Stimulated activated CD4-positive, alpha-beta T cell treated with anti-CD3 and anti-CD28 coated beads, Interleukin-4, amount 100 ng/mL, for 24 hours (primary cell): ENCODE results near the gene RPS3A.
"Not testable (repeated sequence)": the region's sequence is repeated elsewhere in the genome, so short reads cannot be mapped to it uniquely, and the experiment has no call there.

Experiments used
- DNase-seq: peaks from one replicate; pipeline ENCODE4 v3.0.0-alpha.2; 2020

Gene RPS3A

DNA sequence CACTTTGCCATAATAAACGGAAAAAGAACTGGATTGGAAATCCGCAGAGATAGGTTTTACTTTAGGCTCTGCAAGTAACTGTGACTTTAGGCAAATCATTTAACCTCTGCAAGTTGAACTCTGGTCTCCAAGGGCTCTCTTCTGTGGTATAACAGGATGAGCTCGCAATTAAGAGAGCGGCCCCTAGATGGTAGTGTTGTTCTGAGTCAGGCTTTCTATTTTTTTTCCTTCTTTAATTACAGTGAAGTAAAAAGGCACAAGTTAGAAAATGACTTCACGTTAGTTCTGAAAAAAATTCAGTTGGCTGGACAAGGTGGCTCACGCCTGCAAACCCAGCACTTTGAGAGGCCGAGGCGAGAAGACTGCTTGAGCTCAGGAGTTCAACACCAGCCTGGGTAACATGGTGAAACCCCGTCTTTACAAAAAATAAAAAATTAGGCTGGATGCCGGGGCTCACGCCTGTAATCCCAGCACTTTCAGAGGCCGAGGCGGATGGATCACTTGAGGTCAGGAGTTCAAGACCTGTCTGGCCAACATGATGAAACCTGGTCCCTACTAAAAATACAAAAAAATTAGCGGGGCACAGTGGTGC is 18.0 kb downstream of the RPS3A start:
- DNase-seq: peak; percentile 57

DNA sequence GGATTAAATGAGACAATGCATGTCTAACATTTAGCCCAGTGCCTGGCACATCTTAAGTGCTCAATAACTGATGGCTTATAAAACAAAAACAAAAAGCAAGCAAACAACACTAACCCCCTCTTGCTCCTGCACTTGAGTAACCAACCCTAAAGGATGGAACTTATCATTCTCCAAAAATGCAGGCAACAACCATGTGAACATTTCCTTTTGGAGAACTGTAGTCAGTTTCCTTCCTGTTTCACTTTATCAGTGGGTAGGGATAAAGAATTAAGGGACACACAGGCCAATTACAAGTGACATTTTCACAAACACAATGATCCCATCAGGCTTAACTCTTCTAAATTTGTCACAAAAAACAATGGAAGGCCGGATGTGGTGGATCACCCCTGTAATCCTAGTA is 30.4 kb downstream of the RPS3A start:
- no peak for DNase-seq

DNA sequence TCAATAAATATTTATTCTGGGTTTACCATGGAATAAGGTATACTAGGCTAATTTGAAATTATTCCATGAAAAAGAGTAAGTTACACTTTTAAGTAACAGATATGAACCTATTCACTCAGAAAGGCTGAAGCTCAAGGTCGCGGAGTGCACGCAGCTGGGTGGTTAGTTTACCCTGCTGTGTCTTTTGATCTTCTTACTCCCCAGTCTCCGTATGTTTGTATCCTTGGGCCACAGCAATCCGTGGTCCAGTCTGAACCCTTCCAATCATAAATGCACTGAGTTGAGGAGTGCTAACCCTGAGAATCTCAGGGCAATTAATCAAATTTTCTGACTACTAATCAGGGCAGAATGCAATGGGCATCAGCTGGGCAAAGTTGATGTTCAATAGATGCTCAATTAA is 33.9 kb downstream of the RPS3A start:
- DNase-seq: no peak

DNA sequence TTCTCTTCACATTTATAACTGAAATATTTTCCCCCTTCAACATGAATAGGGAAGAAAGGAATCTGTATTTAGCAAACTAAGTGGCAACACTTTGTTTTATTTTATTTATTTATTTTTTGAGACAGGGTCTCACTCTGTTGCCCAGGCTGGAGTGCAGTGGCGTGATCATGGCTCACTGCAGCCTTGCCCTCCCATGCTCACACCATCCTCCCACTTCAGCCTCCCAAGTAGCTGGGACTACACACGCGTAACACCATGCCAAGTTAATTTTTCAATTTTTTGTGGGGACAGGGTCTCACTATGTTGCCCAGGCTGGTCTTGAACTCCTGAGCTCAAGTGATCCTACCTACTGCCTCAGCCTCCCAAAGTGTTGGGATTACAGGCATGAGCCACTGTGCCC is 36.6 kb downstream of the RPS3A start:
- DNase-seq: not testable (repeated sequence)

DNA sequence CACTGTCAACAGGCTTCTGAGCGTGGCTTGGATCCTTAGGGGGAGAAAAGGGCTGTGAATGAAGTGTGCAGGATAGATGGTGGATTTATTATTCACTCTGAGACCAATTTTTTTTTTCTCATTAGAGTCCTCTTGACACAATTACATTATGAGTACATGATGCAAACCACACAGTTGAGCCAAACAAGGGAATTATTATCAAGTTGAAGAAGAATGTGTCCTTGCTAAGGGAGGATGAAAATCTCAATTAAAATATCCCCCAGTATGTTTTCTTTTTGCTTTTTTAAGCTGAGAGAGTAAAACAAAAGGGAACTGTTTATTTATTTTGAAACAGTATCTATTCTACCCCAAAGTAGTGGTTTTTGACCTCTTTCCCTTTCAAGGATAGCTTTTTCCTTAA is 40.4 kb downstream of the RPS3A start:
- DNase-seq: no peak

DNA sequence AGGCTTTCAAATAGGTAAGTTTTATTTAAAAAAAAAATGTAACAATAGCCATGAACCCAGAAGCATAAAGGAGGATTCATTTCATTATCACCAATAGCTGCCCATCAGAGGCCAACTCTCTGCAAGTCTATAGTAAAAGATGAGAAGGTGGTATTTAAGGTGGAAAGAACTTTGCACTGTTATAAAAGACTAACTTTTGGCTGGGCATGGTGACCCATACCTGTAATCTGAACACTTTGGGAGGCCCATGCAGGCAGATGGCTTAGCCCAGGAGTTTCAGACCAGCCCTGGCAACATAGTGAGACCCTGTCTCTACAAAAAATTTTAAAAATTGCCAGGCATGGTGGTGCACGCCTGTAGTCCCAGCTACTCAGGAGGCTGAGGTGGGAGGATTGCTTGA is 43.3 kb downstream of the RPS3A start:
- DNase-seq: no peak

DNA sequence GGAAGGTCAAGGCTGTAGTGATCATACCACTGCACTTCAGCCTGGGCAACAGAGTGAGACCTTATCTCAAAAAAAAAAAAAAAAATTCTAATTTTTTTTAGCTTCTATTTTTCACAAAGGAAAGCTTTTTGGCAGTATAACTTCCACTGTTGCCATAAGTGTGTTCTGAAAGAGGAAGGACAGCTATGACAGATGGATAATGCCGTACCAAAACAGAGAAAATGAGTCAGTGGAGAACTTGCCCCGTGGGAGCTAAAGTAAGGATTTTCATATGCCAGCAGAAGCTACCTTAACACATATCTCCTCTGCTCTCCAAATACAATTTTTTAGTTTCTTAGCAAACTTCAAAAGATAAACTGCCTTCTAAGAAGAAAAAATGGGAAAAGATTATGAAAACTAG is 43.7 kb downstream of the RPS3A start:
- DNase-seq: no peak

DNA sequence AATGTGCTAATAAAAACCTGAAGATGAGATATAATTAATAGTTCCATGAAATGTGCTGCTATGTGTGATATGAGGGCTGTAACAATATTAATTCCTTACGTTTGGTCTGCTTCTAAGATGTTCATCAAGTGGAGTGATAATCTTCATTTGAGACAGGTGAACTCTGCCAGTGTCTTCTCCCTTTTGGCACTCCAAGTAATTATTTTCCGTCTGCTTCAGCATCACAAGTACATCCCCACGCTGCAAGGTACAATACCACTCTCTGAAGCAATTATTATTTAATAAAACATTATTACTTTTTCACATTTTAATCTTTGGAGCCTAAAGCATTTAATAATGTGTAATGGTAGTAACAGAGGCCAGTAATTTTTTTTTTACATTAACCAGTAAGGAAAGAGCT is 44.4 kb downstream of the RPS3A start:
- DNase-seq: no peak

DNA sequence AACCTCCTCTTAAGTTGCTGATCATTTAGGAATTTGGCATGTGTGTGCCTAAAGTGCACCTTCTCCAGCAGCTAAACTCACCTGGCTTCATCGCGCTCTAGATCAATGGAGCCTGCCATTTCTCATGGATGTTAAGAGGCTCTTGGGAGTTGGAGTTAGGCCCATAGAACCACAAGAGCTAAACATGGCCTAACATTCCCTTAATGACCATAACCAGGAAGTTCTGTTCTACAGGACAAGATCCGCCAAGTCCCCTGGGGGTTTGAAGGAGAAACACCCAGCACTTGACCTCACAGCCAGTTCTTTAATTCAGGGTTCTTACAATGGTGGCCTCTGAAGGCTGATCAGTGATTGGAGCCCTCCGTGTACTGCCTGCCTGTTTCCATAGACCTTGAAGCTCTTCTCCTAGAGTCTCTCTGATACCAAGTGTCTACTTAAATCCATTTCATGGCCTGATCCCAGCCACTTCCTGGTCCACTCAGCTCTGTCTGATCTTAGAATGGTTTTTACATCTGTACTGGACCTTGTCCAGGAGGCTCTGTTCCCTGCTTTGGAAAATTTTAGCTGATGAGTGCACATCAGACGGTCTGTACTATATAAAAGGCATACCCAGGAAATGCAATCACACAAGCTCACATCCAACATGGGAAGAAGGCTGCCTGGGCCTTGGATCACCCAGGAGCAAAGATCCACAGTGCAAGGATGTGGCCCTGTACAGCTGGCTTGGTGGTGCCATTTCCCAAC is 45.1 kb downstream of the RPS3A start:
- DNase-seq: no peak

DNA sequence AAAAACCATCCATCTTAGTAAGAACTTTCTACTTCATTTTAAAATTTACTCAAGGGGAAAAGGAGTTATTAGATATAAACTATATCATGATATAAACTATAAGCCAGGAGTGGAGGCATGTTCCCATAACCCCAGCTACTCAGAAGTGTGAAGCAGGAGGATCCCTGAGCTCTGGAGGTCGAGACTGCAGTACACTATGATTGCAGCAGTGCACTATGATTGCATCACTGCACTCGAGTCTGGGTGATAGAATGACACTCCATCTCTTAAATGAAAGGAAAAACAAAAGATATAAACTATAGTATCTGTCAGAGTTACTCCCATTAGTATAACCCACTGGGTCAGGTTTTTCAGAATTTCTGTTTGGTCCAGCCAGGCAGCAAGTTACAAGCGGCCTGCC is 47.6 kb downstream of the RPS3A start:
- no peak for DNase-seq

DNA sequence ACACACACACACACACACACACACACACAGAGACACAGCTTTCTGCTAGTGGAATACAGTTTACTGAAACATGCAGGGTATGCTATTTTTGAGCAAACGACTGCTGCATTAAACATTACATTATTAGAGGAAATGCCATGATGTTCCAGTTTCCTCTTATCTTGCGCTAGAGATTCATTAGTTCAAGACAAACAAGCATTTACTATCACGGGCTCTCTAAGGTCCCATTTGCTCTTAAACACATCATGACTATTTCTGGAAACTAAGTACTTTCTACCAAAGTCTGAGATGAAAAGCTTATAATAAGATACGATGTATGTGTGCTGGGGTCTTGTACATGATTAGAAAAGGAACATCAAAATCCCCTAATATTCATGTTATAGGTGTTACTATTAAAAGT is 48.8 kb downstream of the RPS3A start:
- no peak for DNase-seq

DNA sequence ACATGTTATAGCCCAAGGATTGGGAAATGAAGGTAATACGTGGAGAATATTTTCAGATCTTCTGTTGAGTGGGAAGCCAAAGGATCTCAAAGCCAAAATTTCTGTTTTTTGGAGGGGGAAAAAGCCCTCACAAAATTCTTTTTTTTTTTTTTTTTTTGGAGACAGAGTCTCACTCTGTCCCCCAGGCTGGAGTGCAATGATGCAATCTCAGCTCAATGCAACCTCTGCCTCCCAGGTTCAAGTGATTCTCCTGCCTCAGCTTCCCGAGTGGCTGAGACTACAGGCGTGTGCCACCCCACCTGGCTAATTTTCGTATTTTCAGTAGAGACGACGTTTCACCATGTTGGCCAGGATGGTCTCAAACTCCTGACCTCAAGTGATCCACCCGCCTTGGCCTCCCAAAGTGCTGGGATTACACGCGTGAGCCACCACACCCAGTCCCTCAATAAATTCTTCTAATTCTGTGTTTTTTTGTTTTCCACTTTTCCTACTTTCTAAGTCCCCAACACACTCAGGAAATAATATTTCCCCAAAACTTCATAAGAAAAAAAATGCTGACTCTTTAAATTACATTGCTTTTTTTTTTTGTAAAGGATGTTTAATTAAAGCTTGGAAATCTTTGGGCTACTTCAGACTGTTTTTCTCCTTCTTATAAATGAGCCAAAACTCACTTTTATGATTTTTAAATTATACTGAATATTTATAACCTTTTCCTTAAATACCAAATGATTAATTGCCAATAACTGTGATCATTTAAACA is 51.6 kb downstream of the RPS3A start:
- no peak for DNase-seq

DNA sequence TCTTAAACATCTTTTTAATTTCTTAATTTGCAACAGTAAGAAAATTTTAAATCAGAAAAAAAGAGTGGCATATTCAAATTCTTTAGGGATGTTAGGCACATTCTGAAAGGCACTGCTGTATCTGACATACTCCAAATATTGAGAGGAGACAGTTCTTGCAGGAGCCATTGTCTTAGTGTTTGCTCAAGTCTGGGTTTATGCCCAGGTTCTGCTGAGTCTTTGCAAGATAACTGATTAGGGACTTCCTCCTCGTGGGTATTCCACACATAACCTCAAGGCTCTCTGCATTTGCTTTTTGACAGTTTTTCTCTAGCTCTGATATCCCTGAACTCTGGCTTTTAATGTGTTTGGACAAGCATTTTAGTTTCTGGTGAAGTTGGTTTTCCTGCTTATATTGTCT is 52.6 kb downstream of the RPS3A start:
- DNase-seq: no peak

DNA sequence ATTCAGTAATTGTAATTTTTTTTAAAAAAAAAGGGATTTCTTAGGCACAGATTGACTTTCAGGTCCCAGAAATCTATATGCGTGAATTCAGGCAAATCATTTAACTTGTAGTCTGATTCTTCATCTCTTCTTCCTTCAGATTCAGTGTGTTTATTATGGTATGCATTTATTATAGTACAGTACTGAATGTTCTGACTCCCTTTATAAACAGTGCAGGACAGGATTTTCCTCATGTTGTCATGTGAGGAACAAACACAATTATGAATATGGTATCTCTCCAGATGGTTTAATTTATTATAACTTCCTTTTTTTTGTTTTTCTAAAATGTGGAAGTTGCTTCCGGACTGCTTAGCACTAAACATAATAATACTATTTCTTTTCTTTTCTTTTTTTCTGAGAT is 54.2 kb downstream of the RPS3A start:
- DNase-seq: no peak
